ENCODE measurements around the gene CDS2. TPM values are rescaled to one million over a fixed set of nuclear protein-coding genes. Genes with fewer than 3 reads are reported as not detected.

The CDS2 gene
- total RNA-seq, 1 donor from 2014 or later: 56.3 TPM

- no peak overlapping the region for H3K27ac Mint-ChIP-seq (ENCODE audit: unreplicated experiment)
- H3K36me3 Mint-ChIP-seq (ENCODE audit: low read depth): no peaks in the 10 kb centered on the region
- TF ChIP-seq, protein P1, sequence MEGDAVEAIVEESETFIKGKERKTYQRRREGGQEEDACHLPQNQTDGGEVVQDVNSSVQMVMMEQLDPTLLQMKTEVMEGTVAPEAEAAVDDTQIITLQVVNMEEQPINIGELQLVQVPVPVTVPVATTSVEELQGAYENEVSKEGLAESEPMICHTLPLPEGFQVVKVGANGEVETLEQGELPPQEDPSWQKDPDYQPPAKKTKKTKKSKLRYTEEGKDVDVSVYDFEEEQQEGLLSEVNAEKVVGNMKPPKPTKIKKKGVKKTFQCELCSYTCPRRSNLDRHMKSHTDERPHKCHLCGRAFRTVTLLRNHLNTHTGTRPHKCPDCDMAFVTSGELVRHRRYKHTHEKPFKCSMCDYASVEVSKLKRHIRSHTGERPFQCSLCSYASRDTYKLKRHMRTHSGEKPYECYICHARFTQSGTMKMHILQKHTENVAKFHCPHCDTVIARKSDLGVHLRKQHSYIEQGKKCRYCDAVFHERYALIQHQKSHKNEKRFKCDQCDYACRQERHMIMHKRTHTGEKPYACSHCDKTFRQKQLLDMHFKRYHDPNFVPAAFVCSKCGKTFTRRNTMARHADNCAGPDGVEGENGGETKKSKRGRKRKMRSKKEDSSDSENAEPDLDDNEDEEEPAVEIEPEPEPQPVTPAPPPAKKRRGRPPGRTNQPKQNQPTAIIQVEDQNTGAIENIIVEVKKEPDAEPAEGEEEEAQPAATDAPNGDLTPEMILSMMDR (conservative IDR thresholded peaks at IDR 0.05): no peak
- no peak for DNase-seq (ENCODE audit: low read depth, low spot score)
- H3K27me3 Mint-ChIP-seq (ENCODE audit: low read depth): no peaks in the 10 kb centered on the region
- no peak overlapping the region for H3K4me3 Mint-ChIP-seq
- H3K9me3 Mint-ChIP-seq: no peaks in the 10 kb centered on the region
- peaks cover 15% of the 10 kb centered on the region for H3K4me1 Mint-ChIP-seq
These were observed 33.1 kb downstream of the CDS2 start for GRCh38 chr20:5159928-5160327.

DNA sequence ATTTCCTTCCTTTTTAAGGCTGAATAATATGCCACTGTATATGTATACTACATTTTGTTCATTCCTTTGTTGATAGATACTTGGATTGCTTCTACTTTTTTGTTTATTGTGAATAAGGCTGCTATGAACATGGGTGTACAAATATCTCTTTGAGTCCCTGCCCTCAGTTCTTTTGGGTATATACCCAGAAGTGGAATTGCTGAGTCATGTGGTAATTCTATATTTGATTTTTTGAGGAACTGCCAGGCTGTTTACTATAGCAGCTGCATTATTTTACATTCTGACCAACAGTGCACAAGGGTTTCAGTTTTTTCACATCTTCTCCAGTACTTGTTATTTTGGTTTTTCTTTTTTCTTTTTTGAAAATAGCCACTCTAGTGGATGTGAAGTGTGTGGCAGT lies 34.1 kb downstream of the CDS2 start:
- Mint-ChIP-seq H3K9me3 (no peaks in the 10 kb centered on the region), H3K27me3 (ENCODE audit: low read depth) (no peaks in the 10 kb centered on the region), H3K27ac (ENCODE audit: unreplicated experiment) (no peak overlapping the region), H3K4me1 (peaks cover 13% of the 10 kb centered on the region), H3K4me3 (no peak overlapping the region), H3K36me3 (ENCODE audit: low read depth) (no peaks in the 10 kb centered on the region)
- no peak for DNase-seq (ENCODE audit: low read depth, low spot score)
- TF ChIP-seq, protein P1 (conservative IDR thresholded peaks at IDR 0.05): no peak

- H3K27me3 Mint-ChIP-seq (ENCODE audit: low read depth): no peaks in the 10 kb centered on the region
These were observed 34.8 kb downstream of the CDS2 start for GRCh38 chr20:5161536-5162164.

GRCh38 chr20:5164645-5165625 lies 38.1 kb downstream of the CDS2 start:
- peaks cover 31% of the 10 kb centered on the region for H3K4me1 Mint-ChIP-seq
- TF ChIP-seq, protein P1 (conservative IDR thresholded peaks at IDR 0.05): no peak
- DNase-seq (ENCODE audit: low read depth, low spot score): no peak
- H3K4me3 Mint-ChIP-seq: no peak overlapping the region
- H3K9me3 Mint-ChIP-seq: no peaks in the 10 kb centered on the region
- H3K27ac Mint-ChIP-seq (ENCODE audit: unreplicated experiment): no peak overlapping the region
- no peaks in the 10 kb centered on the region for H3K36me3 Mint-ChIP-seq (ENCODE audit: low read depth)
- no peaks in the 10 kb centered on the region for H3K27me3 Mint-ChIP-seq (ENCODE audit: low read depth)

More at GRCh38 chr20:5161536-5162164, 34.8 kb downstream of the CDS2 start:
- Mint-ChIP-seq H3K27ac (ENCODE audit: unreplicated experiment) (no peak overlapping the region), H3K36me3 (ENCODE audit: low read depth) (no peaks in the 10 kb centered on the region), H3K4me1 (peaks cover 15% of the 10 kb centered on the region), H3K4me3 (no peak overlapping the region), H3K9me3 (no peaks in the 10 kb centered on the region)
- TF ChIP-seq, protein P1 (conservative IDR thresholded peaks at IDR 0.05): no peak
- no peak for DNase-seq (ENCODE audit: low read depth, low spot score)

- Mint-ChIP-seq H3K27me3 (ENCODE audit: low read depth) (no peaks in the 10 kb centered on the region), H3K9me3 (no peaks in the 10 kb centered on the region), H3K27ac (ENCODE audit: unreplicated experiment) (no peak overlapping the region), H3K4me3 (no peak overlapping the region), H3K36me3 (ENCODE audit: low read depth) (no peaks in the 10 kb centered on the region), H3K4me1 (peaks cover 49% of the 10 kb centered on the region)
- no peak for DNase-seq (ENCODE audit: low read depth, low spot score)
- TF ChIP-seq, protein P1 (conservative IDR thresholded peaks at IDR 0.05): no peak
These were observed 42.0 kb downstream of the CDS2 start for GRCh38 chr20:5168651-5169396.

Data from neural crest cell (in vitro differentiated cells).